HG02884 (cell line): Measurements from ENCODE around the gene PTGIR.
"Not testable (repeated sequence)": the region's sequence is repeated elsewhere in the genome, so short reads cannot be mapped to it uniquely, and the experiment has no call there.

Source experiments
- ATAC-seq: cut with Tn5 transposase; IDR thresholded peaks from one replicate; pipeline ENCODE4 v1.9.1; 2021; ENCODE audit warnings: mild to moderate bottlenecking, moderate library complexity; ENCODE audit not compliant: unreplicated experiment

Gene PTGIR

DNA sequence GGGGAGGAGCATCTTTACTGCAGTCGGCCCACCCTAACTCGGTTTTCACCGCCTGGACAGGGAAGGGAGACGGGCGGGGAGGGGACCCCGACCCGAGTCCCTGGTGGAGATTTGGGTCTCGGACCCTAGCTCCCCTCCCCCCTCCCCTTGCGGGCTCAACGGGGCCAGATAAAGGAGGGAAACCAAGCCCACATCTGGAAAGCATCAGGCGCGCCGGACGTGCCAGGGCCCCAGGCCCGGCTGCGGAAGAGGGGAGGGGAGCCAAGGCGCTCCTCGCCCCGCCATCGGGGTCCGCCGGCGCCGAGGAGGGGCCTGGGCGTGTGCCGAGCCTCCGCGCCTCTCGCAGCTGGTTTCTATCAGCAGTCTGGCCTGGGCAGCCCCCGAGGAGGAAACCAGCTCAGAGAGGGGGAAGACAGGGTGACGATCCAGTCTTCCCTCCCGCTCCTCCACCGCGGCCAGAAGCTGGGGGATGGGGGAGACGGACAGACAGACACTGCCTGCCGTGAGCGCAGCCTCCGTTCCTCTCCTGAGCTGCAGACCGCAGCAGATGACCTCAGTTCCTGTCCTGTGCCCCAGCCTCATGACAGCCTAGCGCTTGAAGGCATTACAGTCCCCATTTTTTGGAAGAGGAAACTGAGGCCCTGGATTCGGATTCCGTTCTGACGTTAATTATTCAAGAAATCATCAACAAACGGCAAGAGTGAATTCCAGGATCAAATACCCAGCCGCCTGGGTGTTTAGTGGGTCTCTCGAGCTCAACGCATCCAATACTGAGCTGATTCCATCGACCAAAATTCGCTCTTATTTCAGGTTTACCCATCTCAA lies 14.7 kb upstream of the PTGIR start:
- no peak for ATAC-seq

DNA sequence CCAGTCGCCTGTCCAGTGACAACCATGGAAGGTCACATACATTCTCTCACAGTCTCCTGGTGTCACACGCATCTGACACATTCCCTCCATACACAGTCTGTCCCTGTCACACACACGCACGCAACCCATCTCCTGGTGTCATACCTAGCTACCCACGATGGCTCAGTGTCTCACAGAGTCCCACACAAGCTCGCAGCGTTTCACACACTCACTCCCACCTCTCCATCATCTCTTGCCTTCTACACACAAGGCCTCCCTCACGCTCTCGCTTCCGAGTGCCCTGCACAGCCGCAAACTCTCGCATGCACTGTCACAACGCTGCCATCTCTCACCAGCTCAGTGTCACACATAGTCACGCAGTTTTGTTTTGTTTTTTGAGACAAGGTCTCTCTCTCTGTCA lies 12.3 kb upstream of the PTGIR start:
- no peak for ATAC-seq

DNA sequence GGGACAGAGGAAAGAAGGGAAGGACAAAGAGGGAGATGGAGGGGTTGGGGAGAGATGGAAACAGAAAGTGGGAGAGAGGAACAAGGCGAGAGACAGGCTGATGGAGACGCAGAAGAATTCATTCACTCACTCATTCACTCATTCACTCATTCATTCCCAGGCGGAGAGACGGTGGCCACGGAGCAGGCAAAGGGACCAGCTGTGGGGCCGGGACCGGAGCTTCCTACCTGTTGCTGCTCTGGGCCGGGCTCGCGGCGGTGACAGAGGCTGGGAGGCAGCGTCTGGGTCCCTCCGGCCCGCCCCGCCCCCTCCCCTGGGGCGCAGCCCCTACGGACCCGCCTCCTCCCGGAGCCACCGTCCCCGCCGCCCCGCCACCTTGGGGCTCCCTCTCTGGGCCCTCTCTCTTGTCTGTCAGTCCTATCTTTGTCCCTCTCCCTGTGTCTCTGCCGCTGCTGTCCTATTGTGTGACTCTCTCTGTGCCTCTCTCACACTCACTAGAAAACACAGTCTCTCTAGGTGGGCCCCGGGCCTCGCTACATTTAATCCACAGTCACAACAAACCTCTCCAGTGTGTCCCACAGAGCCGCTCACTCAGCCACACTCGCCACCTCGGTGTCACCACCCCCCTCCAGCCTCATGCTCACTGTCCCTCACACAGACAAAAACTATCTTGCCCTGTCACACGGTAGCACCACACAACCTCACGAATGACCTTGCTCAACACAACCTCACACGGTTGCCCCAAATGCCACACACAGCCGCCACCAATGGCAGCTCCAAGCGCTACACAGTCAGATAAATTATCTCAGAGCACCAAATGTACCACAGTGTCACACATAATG lies 11.3 kb upstream of the PTGIR start, which contains the start of gene GNG8:
Gene GNG8, minus strand, starts transcription at position 283 of the 842 bp plus-strand sequence. CDS start 1,520 bp downstream, outside the sequence.
- no peak for ATAC-seq

DNA sequence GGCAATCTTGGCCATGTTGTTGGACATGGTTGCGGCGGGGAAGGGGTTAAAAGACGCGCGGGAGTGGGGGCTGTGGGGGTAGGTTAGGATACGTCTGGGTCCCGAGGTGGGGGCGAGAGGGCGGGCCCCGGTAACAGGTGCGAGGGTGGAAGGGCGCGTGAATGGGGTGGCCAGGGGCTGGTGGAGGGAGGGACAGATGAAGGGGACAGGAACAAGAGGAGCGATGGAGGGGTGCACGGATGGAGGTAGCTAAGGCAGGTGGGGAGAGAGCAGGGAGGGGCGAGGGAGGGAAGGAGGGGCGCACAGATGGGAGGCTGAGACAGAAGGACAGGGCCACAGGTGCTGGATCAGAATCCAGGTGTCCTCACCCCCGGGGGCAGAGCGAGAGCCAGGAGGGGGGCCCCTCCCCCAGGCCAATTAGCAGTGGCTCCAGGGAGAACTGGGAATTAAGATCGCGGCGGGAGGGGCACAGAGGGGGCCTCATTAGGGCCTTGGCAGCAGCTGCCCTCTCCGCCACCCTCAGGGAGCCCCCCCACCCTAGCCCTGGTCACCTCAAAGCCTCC lies 9.8 kb upstream of the PTGIR start:
- ATAC-seq = no peak

DNA sequence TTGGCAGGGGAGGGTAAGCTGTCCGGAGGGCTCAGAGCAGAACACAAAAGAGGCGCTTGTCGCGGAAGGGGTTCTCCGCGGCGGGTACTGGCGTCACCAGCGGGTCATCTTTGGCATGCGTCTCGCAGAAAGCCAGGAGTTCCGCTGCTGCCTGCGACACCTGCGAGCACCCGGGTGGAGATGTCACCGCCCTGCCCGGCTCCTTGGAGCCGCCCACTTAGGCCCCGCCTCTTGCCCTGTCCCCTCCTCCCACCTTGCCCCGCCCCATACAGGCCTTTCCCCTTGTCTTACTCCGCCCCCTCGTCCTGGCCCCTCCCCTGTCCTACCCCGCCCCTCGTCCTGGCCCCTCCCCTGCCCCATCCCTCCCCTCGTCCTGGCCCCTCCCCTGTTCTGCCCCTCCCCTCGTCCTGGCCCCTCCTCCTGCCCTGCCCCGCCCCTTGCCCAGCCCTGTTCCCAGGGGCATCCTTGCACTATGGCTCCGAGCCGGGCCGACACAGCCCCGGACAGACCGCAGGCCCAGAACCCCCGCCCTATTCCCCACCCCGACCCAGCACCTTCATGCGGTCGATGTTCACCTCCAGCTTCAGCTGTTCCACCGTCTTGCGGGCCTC lies 9.3 kb upstream of the PTGIR start:
- ATAC-seq = no peak

DNA sequence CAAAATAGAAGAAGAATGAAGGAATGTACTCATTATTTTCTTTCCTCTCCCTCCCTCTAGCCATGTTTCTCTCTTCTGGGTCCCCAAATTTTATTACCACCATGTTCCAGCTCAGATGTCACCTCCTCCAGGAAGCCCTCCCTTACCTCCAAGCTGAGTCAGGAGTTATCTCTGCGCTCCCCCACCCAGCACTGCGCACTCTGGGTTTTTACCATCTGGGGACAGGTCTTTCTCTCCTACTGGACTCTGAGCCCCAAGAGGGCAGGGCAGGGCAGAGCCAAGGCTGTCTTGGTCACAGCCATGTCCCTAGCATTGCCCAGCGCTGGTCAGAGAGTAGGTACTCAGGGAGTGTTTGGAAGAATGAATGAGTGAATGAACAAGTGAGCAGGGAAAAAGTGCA lies 8.2 kb upstream of the PTGIR start:
- no peak for ATAC-seq

DNA sequence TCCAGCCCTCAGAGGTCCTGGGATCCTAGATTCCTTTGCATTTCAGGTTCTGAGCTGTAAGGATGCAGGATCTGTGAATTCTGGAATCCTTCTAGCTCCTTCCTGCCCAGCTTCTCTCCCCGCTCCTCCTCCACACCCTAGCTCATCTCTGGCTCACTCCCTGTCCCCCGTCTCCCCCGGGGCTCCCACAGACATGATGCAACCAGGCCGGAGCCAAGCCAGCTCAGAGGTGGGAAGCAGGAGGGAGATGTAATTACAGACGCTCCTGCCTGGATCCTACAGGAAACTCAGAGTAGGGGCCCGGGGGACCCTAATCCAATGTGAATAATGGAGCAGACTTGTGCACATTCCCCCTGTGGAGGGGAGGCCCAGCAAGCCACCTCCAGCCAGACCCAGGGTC lies 6.6 kb upstream of the PTGIR start:
- no peak for ATAC-seq

DNA sequence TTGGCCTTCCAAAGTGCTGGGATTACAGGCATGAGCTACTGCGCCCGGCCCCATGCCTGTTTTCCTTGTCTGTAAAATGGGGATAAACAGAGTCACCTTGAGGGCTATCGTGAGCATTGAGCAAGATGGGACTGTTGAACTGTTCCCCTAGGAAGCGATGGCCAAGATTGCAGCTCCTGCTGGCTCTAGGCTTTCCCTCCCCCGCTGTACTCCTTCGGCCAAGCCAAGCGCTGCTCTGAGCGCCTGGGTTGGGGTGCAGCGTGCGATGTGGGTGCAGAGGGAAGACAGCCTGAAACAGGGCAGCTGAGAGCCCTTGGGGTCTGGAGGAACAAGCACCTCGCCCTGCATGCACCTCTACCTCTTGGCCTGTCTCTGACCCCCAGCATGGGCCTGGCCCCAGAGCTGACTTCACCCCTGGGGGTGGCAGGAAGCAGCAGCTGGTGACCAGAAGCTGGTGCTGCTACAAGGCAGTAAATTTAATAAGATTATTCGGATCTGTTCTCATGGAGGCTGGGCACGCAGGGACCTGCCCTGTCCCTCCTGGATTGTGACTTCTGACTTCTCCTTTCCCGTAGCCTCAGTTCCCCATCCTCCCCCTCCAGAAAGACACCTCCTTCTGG lies 5.8 kb upstream of the PTGIR start:
- no peak for ATAC-seq

DNA sequence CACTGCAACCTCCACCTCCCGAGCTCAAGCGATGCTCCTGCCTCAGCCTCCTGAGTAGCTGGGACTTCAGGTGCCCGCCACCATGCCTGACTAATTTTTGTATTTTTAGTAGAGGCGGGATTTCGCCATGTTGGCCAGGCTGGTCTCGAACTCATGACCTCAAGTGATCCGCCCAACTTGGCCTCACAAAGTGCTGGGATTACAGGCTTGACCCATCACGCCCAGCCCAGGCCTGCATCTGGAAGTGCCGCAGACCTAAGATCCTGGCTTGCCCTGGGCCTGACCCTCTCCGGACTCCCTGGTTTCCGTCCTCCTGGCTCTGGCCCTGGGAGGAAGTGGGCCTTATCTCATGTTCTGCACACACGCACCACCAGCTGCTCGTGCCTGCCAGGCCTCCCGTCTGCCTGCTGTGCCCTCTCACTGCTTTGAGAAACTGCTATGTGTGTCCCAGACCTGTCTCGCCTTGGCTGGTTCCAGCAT lies 4.7 kb upstream of the PTGIR start:
- no peak for ATAC-seq

DNA sequence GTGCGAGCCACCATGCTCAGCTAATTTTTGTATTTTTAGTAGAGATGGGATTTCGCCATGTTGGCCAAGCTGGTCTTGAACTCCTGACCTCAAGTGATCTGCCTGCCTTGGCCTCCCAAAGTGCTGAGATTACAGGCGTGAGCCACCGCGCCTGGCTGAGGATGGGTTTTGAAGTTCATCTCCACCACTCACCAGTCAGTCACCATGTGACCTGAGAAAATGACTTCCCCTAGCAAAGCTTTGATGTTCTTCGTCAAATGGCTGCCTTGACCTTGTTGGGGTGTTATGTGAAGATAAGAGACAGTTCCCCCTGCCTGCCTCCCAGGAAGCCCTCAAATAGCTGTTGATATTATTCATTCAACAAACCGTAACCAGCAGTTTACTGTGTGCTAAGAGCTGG lies 4.1 kb upstream of the PTGIR start:
- ATAC-seq = not testable (repeated sequence)

DNA sequence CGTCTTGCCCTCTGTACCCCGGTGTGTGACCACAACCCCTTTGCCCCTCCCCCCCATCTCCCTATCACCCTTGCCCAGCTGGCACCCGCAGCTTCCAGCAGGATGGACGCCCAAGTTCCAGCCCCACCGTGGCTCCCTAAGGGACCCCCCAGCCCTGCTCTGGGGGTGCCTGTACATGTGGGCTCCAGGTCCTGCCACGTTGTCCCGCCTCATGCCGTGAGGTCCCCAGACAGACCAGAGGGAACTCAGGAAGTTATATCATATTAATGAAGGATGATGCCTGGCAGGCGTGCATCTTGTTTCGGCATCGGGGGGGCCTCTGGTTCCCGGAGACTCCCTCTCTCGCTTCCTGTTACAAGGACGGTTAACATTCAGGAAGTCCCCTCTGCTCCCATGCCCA lies 1.6 kb upstream of the PTGIR start:
- ATAC-seq = no peak

DNA sequence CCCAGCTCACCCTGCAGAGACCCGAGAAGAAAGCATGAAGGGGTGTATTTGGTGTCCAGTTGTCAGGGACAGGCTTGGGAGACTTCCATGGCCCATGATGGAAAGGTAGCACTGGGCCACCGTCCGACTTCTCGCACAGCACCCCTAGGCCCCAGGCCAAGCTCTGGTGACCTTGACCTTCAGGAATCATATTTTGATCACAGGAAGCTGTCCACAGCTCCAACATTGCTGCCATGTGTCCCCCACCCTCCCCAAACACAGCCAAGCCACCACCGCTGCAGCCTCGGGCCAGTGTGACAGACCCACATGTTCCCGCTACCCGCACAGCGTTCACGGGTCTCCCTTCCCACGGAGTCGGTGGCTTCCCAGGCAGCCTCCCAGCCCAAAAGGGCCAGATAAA lies 842 bp upstream of the PTGIR start:
- no peak for ATAC-seq

DNA sequence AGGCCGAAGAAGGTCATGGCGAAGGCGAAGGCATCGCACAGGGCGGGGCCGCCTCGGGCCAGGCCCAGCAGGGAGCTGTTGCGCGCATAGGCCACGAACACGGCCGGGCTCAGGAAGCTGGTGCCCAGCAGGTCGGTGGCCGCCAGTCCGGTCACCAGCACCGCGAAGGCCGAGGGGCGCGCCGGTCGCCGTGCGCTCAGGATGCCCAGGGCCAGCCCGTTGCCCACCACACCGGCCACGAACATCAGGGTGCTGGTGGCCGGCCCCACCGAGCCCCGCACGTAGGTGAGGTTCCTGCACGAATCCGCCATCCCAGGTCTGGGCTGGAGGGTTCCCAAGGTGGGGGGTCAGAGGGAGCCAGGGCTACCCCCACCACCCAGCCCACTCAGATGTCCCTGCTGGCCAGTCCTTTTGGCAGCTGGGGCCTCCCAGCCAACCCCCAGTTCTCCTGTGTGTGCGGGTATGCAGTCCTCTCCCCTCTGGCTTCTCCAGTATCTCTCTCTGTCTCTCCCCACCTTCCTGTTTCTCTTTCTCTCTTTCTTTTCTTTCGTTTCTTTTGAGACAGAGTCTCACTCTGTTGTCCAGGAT lies 880 bp downstream of the PTGIR start:
- ATAC-seq = no peak

DNA sequence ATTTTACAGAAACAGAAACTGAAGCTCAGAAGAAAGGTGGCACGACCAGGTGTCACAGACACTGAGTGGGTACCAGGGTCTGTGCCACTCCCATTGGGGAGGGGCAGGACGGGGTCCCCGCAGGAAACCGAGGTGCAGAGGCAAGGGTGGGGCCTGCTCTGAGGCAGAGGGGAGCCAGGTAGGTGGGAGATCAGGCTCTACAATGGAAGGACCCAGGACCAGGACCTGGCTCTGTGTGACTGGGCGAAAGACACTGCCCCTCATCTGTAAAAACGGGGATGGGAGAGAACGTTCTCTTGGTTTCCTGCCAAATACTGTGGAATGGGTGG lies 2.8 kb downstream of the PTGIR start:
- ATAC-seq = no peak

DNA sequence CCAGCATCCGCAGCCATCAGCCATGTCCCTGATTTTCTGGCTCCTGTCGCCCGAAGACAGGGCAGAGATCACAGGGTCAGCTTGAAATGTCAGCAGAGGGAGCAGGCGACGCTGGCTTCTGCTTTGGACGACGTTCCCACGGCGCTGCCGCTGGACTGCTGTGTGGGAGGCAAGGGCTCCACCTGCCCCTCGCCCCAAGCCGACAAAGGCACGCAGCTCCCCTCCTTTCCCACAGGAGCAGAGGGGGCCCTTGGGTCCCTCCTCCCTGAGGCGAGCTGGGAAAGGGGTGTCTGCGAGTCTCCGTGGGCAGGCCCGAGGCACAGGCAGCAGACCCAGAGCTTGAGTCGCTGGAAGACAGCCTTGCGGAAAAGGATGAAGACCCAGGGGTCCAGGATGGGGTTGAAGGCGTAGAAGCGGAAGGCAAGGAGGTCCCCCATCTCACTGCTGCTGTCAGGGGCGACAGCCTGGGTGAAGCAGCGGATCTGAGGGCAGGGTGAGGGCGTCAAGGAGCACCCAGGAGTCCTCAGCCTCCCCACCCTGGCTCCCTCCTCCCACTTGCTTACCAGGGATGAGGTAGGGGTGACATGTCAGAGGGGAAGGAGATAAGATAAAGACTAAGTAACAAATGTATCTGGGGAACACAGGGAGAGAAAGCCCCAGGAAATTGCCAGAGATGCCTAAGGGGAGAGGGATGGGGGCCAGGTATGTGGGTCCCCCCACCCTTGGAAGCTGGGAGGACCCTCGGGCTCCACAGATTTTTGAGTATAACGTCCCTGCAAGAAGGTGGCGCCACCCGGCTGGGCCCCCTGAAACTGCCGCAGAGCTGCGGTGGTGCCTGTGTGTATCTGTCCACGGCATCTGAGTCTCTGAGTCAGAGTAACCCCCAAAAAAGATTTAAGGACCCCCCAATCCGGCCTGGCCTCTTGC lies 3.4 kb downstream of the PTGIR start:
- ATAC-seq = no peak

DNA sequence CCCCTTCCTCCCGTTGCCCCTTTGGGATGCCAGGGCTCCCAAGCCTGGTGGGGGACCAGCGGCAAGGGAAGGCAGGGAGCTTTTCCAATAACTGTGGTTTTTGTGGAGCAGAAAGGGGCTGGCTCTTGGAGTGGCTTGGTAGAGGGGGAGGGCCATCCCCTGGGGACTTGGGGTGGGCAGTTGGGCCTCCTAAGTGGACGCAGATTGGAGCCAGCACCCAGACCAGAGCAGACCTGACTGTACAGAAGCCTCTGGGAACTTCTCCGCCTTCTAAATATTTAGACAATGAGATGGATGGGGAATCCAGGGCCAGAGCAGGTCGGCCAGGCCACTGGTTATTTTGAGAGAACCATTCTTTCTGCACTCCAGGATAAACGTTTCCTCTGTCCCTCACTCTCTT lies 4.2 kb downstream of the PTGIR start:
- no peak for ATAC-seq

DNA sequence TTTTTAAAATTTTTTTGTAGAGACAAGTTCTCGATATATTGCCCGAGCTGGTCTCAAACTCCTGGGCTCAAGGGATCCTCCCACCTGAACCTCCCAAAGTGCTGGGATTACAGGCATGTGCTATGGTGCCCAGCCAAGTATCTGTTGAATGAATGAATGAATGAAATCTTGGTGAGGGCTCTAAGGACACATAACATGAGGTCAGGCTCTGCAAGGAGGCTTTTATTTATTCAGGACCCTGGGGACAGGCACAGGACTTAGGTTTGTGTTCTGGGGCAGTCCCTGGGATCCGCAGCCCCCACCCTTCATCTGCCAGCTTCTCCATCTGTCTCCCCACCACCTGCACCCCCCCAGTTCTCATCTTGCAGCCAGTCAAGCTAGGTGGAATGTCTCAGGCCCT lies 4.6 kb downstream of the PTGIR start:
- ATAC-seq = no peak

DNA sequence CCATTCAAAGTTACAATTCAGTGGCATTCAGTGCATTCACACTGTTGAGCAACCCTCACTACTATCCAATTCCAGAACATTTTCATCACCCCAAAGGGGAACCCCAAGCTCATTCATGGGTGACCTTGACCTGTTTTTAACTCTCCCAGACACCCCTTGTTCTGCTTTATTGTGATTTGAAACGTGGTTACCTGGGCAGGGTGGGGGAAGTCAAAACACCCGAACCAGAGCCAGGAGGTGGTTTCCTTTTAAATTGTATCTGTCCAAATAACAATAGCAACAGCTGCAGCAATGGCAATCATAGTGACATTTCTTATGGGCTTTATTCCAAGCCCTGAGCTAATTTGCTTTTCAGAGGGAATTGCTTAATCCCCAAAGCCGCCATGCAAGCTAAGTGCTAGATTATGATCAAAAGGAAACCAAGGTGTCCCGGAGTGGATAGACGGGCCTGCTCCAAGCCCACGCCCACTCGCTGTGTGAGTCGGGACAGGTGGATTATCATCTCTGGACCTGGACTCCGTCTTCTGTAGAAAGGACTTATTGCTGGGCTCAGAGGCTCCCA lies 6.1 kb downstream of the PTGIR start:
- ATAC-seq = no peak

DNA sequence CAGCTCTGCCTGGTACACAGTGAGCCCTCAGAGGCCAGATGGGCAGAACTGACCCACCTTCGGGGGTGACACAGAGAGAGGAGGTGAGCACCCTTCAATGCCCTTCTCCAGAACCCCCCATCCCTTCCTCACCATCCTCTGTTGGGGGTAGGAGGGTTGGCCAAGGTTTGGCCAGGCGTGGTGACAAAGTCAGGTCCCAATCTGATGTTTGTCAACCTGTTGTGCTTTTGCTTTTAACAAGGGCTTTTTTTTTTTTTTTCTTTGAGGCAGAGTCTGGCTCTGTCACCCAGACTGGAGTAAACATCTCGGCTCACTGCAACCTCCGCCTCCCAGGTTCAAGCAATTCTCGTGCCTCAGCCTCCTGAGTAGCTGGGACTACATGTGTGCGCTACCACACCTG lies 7.3 kb downstream of the PTGIR start:
- no peak for ATAC-seq
